ENCODE results near the gene HHATL. TPM values are rescaled to one million over a fixed set of nuclear protein-coding genes. Genes with fewer than 3 reads are reported as not detected.

Gene HHATL
- total RNA-seq, 1 experiment from 2014 or later = not detected

DNA sequence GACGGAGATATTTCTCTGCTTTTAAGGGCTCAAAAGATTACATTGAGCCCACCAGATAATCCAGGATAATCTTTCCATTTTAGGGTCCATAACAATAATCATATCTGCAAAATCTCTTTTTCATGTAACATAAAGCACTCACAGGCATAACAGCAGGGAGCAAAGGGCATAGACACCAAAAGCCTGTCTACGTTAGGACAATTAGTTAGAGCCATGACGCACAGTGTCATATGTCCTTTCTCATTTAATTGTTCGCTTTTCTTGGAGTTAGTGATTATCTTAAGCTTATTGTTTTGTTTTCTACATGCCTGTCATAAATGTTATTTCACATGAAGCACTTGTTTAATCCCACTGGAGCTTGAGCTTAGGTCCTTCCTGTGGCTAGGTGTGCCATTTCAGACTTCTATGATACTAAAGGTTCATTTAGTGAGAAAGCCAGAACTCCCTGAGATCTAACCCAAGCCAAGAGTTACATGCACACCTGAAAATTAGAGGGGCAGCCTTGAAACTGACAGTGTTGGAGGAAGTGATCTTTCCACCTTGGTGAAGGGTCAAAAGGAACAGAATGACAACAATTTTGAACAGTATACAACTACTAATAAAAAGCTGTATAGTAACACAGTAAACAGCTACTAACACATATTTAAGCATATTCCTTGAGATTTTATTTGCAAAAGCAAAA lies 11.7 kb upstream of the HHATL start:
- BruUV-seq (replicated peaks) = no TSS peak
- H3K27me3 ChIP-seq (ENCODE audit: control insufficient read depth, insufficient read depth, low read length) = no peaks in the 10 kb centered on the region

DNA sequence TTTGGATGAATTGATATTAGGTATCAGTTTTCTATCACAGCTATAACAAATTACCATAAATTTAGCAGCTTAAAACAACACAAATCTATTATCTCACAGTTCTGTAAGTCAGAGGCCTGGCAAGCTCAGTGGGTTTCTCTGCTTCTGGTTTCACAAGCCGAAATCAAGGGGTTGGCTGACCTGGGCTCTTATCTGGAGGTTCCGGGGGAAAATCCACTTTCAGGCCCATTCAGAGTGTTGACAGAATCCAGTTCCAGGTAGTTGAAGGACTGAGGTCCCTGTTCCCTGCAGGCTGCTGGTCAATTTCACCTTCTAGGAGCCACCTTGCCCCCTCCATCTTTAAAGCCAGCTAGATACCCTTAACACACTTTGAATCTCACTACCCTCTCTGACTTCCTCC lies 11.1 kb upstream of the HHATL start:
- no peaks in the 10 kb centered on the region for H3K36me3 ChIP-seq (ENCODE audit: control insufficient read depth, insufficient read depth, low read length)
- no peak overlapping the region for H3K27ac ChIP-seq (ENCODE audit: low read length)
- BruUV-seq (replicated peaks) = no TSS peak
- no peaks in the 10 kb centered on the region for H3K27me3 ChIP-seq (ENCODE audit: control insufficient read depth, insufficient read depth, low read length)
- H3K9me3 ChIP-seq (ENCODE audit: control insufficient read depth, insufficient read depth, low read depth, low read length) = no peaks in the 10 kb centered on the region
- ATAC-seq = no peak
- in situ Hi-C loops (cut with HindIII; ENCODE audit: low pct_unique_long_range_greater_than_20kb, low sequenced_read_pairs) = no loop called here
- H3K4me3 ChIP-seq (ENCODE audit: low read depth in 2 of 2, low read length in 2 of 2) = no peak overlapping the region
- TF ChIP-seq SIN3A (IDR thresholded peaks at IDR 0.05; ENCODE audit: borderline replicate concordance, insufficient read depth, low read depth, low read length) (no peak), TCF7L2 (IDR thresholded peaks at IDR 0.05; ENCODE audit: low read depth, low read length) (no peak), POLR2AphosphoS5 (IDR thresholded peaks at IDR 0.05; ENCODE audit: low read depth, low read length) (no peak)
- TF ChIP-seq, protein P1, sequence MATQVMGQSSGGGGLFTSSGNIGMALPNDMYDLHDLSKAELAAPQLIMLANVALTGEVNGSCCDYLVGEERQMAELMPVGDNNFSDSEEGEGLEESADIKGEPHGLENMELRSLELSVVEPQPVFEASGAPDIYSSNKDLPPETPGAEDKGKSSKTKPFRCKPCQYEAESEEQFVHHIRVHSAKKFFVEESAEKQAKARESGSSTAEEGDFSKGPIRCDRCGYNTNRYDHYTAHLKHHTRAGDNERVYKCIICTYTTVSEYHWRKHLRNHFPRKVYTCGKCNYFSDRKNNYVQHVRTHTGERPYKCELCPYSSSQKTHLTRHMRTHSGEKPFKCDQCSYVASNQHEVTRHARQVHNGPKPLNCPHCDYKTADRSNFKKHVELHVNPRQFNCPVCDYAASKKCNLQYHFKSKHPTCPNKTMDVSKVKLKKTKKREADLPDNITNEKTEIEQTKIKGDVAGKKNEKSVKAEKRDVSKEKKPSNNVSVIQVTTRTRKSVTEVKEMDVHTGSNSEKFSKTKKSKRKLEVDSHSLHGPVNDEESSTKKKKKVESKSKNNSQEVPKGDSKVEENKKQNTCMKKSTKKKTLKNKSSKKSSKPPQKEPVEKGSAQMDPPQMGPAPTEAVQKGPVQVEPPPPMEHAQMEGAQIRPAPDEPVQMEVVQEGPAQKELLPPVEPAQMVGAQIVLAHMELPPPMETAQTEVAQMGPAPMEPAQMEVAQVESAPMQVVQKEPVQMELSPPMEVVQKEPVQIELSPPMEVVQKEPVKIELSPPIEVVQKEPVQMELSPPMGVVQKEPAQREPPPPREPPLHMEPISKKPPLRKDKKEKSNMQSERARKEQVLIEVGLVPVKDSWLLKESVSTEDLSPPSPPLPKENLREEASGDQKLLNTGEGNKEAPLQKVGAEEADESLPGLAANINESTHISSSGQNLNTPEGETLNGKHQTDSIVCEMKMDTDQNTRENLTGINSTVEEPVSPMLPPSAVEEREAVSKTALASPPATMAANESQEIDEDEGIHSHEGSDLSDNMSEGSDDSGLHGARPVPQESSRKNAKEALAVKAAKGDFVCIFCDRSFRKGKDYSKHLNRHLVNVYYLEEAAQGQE (IDR thresholded peaks at IDR 0.05; ENCODE audit: insufficient read depth in 1 of 2, low read depth in 2 of 2, low read length in 1 of 2) = no peak
- TF ChIP-seq, protein P2, sequence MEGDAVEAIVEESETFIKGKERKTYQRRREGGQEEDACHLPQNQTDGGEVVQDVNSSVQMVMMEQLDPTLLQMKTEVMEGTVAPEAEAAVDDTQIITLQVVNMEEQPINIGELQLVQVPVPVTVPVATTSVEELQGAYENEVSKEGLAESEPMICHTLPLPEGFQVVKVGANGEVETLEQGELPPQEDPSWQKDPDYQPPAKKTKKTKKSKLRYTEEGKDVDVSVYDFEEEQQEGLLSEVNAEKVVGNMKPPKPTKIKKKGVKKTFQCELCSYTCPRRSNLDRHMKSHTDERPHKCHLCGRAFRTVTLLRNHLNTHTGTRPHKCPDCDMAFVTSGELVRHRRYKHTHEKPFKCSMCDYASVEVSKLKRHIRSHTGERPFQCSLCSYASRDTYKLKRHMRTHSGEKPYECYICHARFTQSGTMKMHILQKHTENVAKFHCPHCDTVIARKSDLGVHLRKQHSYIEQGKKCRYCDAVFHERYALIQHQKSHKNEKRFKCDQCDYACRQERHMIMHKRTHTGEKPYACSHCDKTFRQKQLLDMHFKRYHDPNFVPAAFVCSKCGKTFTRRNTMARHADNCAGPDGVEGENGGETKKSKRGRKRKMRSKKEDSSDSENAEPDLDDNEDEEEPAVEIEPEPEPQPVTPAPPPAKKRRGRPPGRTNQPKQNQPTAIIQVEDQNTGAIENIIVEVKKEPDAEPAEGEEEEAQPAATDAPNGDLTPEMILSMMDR (IDR thresholded peaks at IDR 0.05) = no peak
- ChIA-PET POLR2A (no interaction called here), CTCF (no interaction called here)
- DNase-seq (ENCODE audit: low read depth, low spot score) = no peak
- H3K4me1 ChIP-seq (ENCODE audit: control insufficient read depth, insufficient read depth, low read length) = no peaks in the 10 kb centered on the region
- intact Hi-C loops (cut with micrococcal nuclease; ENCODE audit: unreplicated experiment) = no loop called here

More for the DNA sequence above, 11.7 kb upstream of the HHATL start:
- no peak for DNase-seq (ENCODE audit: low read depth, low spot score)
- intact Hi-C loops (cut with micrococcal nuclease; ENCODE audit: unreplicated experiment) = no loop called here
- ATAC-seq = no peak
- ChIA-PET CTCF (no interaction called here), POLR2A (no interaction called here)
- in situ Hi-C loops (cut with HindIII; ENCODE audit: low pct_unique_long_range_greater_than_20kb, low sequenced_read_pairs) = no loop called here
- TF ChIP-seq, protein P2 (IDR thresholded peaks at IDR 0.05) = no peak
- no peak for TF ChIP-seq TCF7L2 (IDR thresholded peaks at IDR 0.05; ENCODE audit: low read depth, low read length)
- no peak for TF ChIP-seq SIN3A (IDR thresholded peaks at IDR 0.05; ENCODE audit: borderline replicate concordance, insufficient read depth, low read depth, low read length)
- TF ChIP-seq, protein P1 (IDR thresholded peaks at IDR 0.05; ENCODE audit: insufficient read depth in 1 of 2, low read depth in 2 of 2, low read length in 1 of 2) = no peak
- TF ChIP-seq POLR2AphosphoS5 (IDR thresholded peaks at IDR 0.05; ENCODE audit: low read depth, low read length) = no peak
- H3K36me3 ChIP-seq (ENCODE audit: control insufficient read depth, insufficient read depth, low read length) = no peaks in the 10 kb centered on the region
- no peaks in the 10 kb centered on the region for H3K4me1 ChIP-seq (ENCODE audit: control insufficient read depth, insufficient read depth, low read length)
- H3K9me3 ChIP-seq (ENCODE audit: control insufficient read depth, insufficient read depth, low read depth, low read length) = no peaks in the 10 kb centered on the region
- H3K4me3 ChIP-seq (ENCODE audit: low read depth in 2 of 2, low read length in 2 of 2) = no peak overlapping the region
- no peak overlapping the region for H3K27ac ChIP-seq (ENCODE audit: low read length)

All from Panc1 (cell line).